Transverse colon (tissue), 3 donors: ENCODE measurements around the gene CBY2.

Experiments used
- EP300 ChIP-seq: sonication (generic); formaldehyde crosslinking; IDR thresholded peaks from one replicate; pipeline ENCODE4 v1.6.1; 2017; ENCODE audit warnings: antibody characterized with exemption, low read depth
- TF ChIP-seq, protein P1 (sequence below), 5 experiments: fragments of 200-600 bp in 3 of 5; fragments of 450-650 bp in 2 of 5; sonication (generic) in 3 of 5; IDR thresholded peaks; 1 replicate in 2 of 5; 2 replicates in 3 of 5; pipeline ENCODE4 v1.5.1; 2016 to 2017; ENCODE audit warnings: antibody characterized with exemption in 5 of 5, inconsistent platforms in 3 of 5, mild to moderate bottlenecking in 2 of 5, moderate library complexity in 1 of 5

DNA sequence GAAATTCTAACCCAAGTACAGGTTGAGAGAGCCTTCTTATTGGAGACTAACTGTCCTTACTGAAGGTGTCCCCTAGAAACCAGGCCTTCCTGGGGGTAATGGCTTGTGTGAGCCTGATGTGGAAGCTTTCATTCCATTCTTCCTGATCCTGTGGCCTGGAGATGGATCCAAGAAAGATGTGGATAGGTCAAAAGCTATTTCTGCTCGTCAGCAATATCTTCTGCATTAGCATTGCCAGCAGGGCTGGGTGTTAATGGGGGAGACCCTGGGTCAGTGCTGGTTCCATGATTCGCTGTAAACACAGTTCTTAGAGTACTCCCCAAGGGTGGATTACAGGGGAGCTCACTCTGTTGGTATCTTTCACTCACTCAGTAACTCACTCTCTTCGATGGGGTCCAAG lies 42.9 kb downstream of the CBY2 start:
- TF ChIP-seq, protein P1, sequence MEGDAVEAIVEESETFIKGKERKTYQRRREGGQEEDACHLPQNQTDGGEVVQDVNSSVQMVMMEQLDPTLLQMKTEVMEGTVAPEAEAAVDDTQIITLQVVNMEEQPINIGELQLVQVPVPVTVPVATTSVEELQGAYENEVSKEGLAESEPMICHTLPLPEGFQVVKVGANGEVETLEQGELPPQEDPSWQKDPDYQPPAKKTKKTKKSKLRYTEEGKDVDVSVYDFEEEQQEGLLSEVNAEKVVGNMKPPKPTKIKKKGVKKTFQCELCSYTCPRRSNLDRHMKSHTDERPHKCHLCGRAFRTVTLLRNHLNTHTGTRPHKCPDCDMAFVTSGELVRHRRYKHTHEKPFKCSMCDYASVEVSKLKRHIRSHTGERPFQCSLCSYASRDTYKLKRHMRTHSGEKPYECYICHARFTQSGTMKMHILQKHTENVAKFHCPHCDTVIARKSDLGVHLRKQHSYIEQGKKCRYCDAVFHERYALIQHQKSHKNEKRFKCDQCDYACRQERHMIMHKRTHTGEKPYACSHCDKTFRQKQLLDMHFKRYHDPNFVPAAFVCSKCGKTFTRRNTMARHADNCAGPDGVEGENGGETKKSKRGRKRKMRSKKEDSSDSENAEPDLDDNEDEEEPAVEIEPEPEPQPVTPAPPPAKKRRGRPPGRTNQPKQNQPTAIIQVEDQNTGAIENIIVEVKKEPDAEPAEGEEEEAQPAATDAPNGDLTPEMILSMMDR (IDR thresholded peaks at IDR 0.05), result no peak
- no peak for TF ChIP-seq EP300
